ENCODE measurements around the gene TMEM131.

DNA sequence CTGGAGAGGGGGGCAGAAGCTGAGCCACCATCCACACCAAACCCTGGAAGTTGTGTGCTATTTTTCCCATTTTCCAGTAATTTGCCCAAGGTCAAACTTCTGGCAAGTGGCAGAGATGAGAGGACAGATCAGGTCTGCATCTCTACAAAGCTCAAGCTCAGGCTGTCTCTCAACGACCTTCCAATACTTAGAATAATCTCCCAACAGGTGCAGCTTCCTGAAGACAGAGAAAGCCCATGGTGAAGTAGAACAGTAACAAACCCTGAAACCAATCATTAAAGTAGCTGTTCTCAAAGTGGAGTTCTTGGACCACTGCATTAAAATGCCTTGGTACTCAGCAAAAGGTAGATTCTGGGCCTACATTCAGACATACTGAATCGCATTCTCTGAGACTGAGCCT is 37.6 kb downstream of the TMEM131 start:
- TF ChIP-seq CTCF (conservative IDR thresholded peaks at IDR 0.05; ENCODE audit: low read depth, low read length) (no peak), EZH2 (IDR thresholded peaks at IDR 0.05; ENCODE audit: borderline replicate concordance, low read depth, low read length, poor library complexity, severe bottlenecking) (no peak)
